SU-DHL-6 (cell line): ENCODE results near the gene SNED1.

Experiments
- H2AFZ ChIP-seq: fragments of 200-600 bp; sonication (generic); 2 replicates; pipeline ENCODE4 v1.6.1; 2014; ENCODE audit warnings: low read depth, mild to moderate bottlenecking, moderate library complexity, mixed read lengths, antibody characterized with exemption, low read length; ENCODE audit not compliant: severe bottlenecking
- H3F3A ChIP-seq: fragments of 200-600 bp; shearing (Covaris generic); 2 replicates; pipeline ENCODE4 v1.6.0; 2016; ENCODE audit warnings: antibody characterized with exemption, mild to moderate bottlenecking; ENCODE audit not compliant: insufficient read depth
- H3K27ac ChIP-seq: fragments of 200-600 bp; sonication (generic); 2 replicates; pipeline ENCODE4 v1.5.1; 2016; ENCODE audit warnings: low read depth, mild to moderate bottlenecking, low read length, moderate library complexity, mixed read lengths
- H3K27me3 ChIP-seq: fragments of 200-600 bp; sonication (generic), shearing (Covaris generic); 2 replicates; pipeline ENCODE4 v1.6.0; 2014; ENCODE audit warnings: mild to moderate bottlenecking, low read length
- H3K36me3 ChIP-seq: fragments of 200-600 bp; sonication (generic); 2 replicates; pipeline ENCODE4 v1.6.1; 2014; ENCODE audit warnings: mild to moderate bottlenecking, low read length, mixed read lengths
- H3K4me2 ChIP-seq: fragments of 300-600, 200-600 bp; shearing (Covaris generic), sonication (generic); 2 replicates; pipeline ENCODE4 v1.6.0; 2014; ENCODE audit warnings: low read length, low read depth, mild to moderate bottlenecking; ENCODE audit not compliant: poor library complexity, severe bottlenecking
- H3K4me3 ChIP-seq: fragments of 200-600 bp; sonication (generic); 2 replicates; pipeline ENCODE4 v1.5.1; 2014; ENCODE audit warnings: antibody characterized with exemption, low read length, mild to moderate bottlenecking, mixed read lengths; ENCODE audit not compliant: insufficient read depth, poor library complexity, severe bottlenecking
- H3K79me2 ChIP-seq: fragments of 200-600 bp; sonication (generic); 2 replicates; pipeline ENCODE4 v1.6.1; 2014; ENCODE audit warnings: mild to moderate bottlenecking, low read length, moderate library complexity; ENCODE audit not compliant: insufficient read depth
- H3K9ac ChIP-seq: fragments of 200-600 bp; sonication (generic); 2 replicates; pipeline ENCODE4 v1.7.0; 2014; ENCODE audit warnings: mild to moderate bottlenecking, low read length
- H3K9me2 ChIP-seq: fragments of 200-600 bp; sonication (generic); replicated peaks from 2 replicates; pipeline ENCODE4 v1.6.1; 2014; ENCODE audit warnings: low read length; ENCODE audit not compliant: insufficient read depth
- H3K9me3 ChIP-seq: fragments of 200-600 bp; sonication (generic); 2 replicates; pipeline ENCODE4 v1.6.1; 2014; ENCODE audit warnings: low read length, mixed read lengths; ENCODE audit not compliant: insufficient read depth
- H4K20me1 ChIP-seq: fragments of 200-600 bp; sonication (generic); 2 replicates; pipeline ENCODE4 v1.6.1; 2014; ENCODE audit warnings: low read depth, mild to moderate bottlenecking, antibody characterized with exemption, low read length, moderate library complexity, mixed read lengths
- CTCF ChIP-seq: fragments of 200-600 bp; sonication (generic); IDR thresholded peaks from one replicate; pipeline ENCODE4 v1.5.1; 2017; ENCODE audit warnings: antibody characterized with exemption, mild to moderate bottlenecking, low read length, moderate library complexity; ENCODE audit not compliant: insufficient read depth, poor library complexity, severe bottlenecking
- EZH2phosphoT487 ChIP-seq: fragments of 200-600 bp; sonication (generic), shearing (Covaris generic); conservative IDR thresholded peaks from 2 replicates; pipeline ENCODE4 v1.6.1; 2018; ENCODE audit warnings: mild to moderate bottlenecking, antibody characterized with exemption, low read length, moderate library complexity, mixed read lengths

The SNED1 gene

GRCh38 chr2:240981871-240982800, 16.3 kb upstream of the SNED1 start:
- Histone ChIP-seq H3K4me3 (no peak overlapping the region), H3K27ac (no peak overlapping the region)

GRCh38 chr2:240982821-240983281, 15.6 kb upstream of the SNED1 start:
- Histone ChIP-seq H3K4me2 (no peak overlapping the region), H3K79me2 (no peaks in the 10 kb centered on the region), H3K9me2 (no peaks in the 10 kb centered on the region), H3K27ac (no peak overlapping the region), H3K4me3 (no peak overlapping the region), H2AFZ (no peak overlapping the region), H3K27me3 (no peaks in the 10 kb centered on the region), H3K9me3 (no peaks in the 10 kb centered on the region), H3F3A (no peaks in the 10 kb centered on the region), H3K36me3 (no peaks in the 10 kb centered on the region), H4K20me1 (no peaks in the 10 kb centered on the region), H3K9ac (no peak overlapping the region)
- no peak for TF ChIP-seq CTCF
- TF ChIP-seq EZH2phosphoT487: no peak

More at GRCh38 chr2:240981871-240982800, 16.3 kb upstream of the SNED1 start:
- TF ChIP-seq EZH2phosphoT487 (no peak), CTCF (no peak)
- Histone ChIP-seq H3K36me3 (no peaks in the 10 kb centered on the region), H3K4me2 (no peak overlapping the region), H3K9me3 (no peaks in the 10 kb centered on the region), H3K27me3 (no peaks in the 10 kb centered on the region), H2AFZ (no peak overlapping the region), H3K9me2 (no peaks in the 10 kb centered on the region), H3K9ac (no peak overlapping the region), H3F3A (no peaks in the 10 kb centered on the region), H4K20me1 (no peaks in the 10 kb centered on the region), H3K79me2 (no peaks in the 10 kb centered on the region)

GRCh38 chr2:240983361-240983995, 14.9 kb upstream of the SNED1 start:
- H3K79me2 ChIP-seq: no peaks in the 10 kb centered on the region
- TF ChIP-seq EZH2phosphoT487 (no peak), CTCF (peak; percentile 28)
- H3K36me3 ChIP-seq: no peaks in the 10 kb centered on the region
- no peak overlapping the region for H2AFZ ChIP-seq
- no peaks in the 10 kb centered on the region for H3K27me3 ChIP-seq
- H3K27ac ChIP-seq: no peak overlapping the region
- no peaks in the 10 kb centered on the region for H3F3A ChIP-seq
- no peak overlapping the region for H3K4me2 ChIP-seq
- no peak overlapping the region for H3K4me3 ChIP-seq
- no peaks in the 10 kb centered on the region for H4K20me1 ChIP-seq
- no peaks in the 10 kb centered on the region for H3K9me3 ChIP-seq
- H3K9ac ChIP-seq: no peak overlapping the region
- no peaks in the 10 kb centered on the region for H3K9me2 ChIP-seq
